Stimulated activated CD4-positive, alpha-beta T cell treated with anti-CD3 and anti-CD28 coated beads, TNF-alpha, amount 100 ng/mL, for 1 hour (primary cell): Measurements from ENCODE around the gene GPC6.

ENCODE experiments used
- DNase-seq, 3 donors: peaks; one replicate each; pipeline ENCODE4 v3.0.0-alpha.2; 2020; ENCODE audit warnings: low read depth in 3 of 3, low spot score in 1 of 3

The GPC6 gene

GRCh38 chr13:93959796-93960533, 733.4 kb downstream of the GPC6 start:
- no peak for DNase-seq

DNA sequence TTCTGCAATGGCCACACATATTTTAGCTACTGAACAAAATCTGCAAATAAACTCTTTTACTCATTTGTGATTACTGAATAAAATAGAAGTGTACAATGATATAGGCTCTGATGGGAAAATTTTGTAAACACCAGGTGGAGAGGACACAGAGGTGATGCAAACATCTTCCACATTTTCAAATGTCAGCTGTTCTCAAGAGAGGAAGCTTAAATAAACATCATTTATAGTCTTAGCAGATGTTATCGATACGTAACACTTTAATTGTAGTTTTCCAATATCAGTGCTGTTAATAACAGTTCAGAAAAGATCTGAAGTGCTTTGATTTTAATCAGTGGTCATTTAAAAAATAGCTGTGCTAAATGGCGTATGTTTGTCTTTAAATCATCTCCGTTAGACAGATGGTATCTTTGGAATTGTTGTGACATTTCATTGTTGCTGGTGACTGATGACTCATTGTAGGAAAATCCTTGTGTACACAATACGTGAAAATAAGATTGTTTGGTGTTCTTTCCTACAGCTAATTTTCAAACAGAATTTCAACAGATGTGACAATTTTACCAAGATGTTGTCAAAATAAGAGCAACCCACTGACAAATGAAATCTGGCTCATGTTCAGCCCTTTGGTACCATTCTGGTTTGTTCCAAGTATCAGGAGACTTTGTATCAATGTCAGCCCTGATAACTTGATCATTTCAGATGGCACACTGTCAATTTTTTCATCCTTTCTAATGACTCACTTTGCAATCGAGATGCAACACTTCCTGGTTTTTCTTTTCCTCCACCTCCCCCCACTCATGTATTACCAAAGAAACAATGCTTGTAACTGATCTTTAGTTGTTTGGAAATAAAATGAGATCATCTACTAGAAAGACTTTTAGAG, 736.9 kb downstream of the GPC6 start:
- no peak for DNase-seq

DNA sequence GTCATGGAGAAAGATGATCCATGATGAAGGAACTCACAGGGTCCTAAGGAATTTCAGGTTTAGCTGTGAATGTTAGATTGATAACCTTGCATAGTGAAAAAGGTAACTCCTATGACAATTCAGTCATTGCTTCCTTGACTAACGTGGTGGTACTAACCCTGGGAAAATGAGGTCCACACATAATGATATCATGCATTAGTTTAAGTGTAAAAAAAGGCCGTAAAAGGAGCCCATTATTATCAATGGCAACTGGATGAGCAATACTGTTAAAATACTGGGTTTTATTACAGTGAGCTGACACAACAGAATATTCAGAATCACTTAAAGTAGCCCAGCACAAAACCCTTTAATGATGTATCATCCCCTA, 737.5 kb downstream of the GPC6 start:
- no peak for DNase-seq

GRCh38 chr13:93965587-93965986, 739.0 kb downstream of the GPC6 start:
- DNase-seq: no peak

- DNase-seq: no peak
These were observed 739.8 kb downstream of the GPC6 start for GRCh38 chr13:93966267-93966936.

DNA sequence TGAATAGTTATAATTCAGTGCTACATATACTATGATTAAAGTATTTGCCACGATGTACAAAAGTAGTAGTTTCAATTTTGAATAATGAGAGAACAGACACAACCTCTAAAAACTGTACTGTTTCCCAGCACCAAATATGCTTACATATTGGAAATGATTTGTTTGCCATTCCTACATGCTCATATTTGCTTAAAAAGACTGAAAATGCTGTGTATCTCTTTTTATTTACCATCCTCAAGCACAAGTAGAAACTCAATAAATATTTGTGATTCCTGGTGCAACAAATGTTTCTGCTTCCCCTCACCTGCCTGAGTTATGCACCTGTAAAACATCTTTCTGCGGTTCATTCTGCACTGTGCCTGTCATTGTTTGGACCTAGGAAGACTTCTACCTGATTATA, 740.7 kb downstream of the GPC6 start:
- DNase-seq: no peak

- DNase-seq: no peak
These were observed 748.6 kb downstream of the GPC6 start for GRCh38 chr13:93975242-93975641.

GRCh38 chr13:93976528-93976927, 749.9 kb downstream of the GPC6 start:
- no peak for DNase-seq

- DNase-seq: no peak
These were observed 751.4 kb downstream of the GPC6 start for GRCh38 chr13:93977986-93978385.

- DNase-seq: no peak
These were observed 754.9 kb downstream of the GPC6 start for GRCh38 chr13:93981426-93981977.

GRCh38 chr13:93982179-93982918, 755.7 kb downstream of the GPC6 start:
- DNase-seq: no peak

- DNase-seq: no peak
These were observed 757.4 kb downstream of the GPC6 start for GRCh38 chr13:93984052-93984451.

- DNase-seq: no peak
These were observed 758.3 kb downstream of the GPC6 start for GRCh38 chr13:93984876-93985275.

GRCh38 chr13:93987458-93987857, 760.9 kb downstream of the GPC6 start:
- DNase-seq: no peak

DNA sequence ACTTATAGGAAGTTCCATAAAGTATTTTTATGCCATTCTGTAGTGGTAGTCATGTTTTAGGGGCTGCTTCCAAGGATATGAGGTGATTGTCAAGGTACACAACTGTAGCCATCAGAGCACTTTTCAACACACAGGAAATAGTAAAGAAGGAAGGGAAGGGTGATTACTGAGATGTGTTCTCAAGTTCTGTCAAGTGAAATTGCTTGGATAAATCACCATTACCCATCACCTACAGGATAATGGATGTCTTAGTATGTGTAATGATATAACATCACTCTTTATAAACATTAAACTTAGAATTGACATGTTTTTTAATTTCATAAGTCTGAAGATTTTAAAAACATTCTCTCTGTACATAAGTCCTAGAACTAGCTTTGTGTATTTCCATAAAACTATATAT, 765.0 kb downstream of the GPC6 start:
- no peak for DNase-seq

DNA sequence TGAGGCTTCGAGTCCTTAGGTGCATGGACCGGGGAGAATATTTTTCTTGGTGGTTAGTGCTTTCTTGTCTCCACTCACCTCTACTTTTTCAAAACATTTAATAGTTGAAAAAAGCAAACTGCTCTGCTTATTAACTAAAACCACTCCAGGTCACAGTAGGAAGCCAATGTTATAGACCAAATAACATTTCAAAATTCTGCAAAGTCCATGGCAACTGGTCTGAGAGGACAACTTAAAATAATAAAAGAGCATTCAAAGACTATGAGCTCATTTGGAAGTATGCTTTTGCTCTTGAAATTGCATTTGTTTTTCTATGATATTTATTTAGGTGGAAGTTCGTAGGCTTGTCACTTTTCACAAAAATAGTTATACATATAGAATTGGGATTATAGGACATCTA, 769.9 kb downstream of the GPC6 start:
- DNase-seq: no peak

DNA sequence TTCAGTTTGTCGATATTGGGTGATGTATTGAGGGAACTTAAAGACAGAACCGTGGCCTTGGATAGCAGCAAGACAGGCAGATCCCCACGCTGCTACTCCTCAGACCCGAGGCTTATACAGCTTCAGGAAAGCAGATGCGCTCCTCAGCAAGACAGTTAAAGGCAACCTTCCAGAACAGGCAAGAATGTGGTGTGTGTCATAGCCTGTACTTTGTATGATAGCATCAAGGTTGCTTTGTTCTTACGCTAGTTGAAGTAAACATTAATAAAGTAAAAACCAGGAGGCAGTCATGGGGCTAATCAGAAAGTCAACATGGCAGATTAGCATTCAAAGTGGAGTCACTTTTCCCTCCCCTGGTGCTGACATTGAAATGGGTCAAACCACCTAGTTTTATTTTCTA, 779.7 kb downstream of the GPC6 start:
- DNase-seq: no peak

- no peak for DNase-seq
These were observed 780.5 kb downstream of the GPC6 start for GRCh38 chr13:94007072-94007471.

- no peak for DNase-seq
These were observed 783.1 kb downstream of the GPC6 start for GRCh38 chr13:94009701-94010100.

DNA sequence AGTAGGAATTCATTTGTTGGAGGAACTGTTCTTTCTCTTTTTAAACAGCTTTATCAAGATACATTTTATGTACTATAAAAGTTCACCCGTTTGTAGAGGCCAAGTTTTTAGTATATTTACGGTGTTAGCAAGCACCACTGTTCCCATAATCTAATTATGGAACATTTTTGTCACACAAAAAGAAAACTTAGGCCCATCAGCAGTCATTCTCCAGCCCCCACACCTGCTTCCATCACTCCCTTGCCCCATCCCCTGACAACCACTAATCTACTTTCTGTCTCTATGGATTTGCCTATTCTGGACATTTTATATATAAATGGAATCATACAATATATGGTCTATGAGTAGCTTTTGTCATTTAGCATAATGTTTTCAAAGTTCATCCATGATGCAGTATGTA, 787.9 kb downstream of the GPC6 start:
- DNase-seq: no peak

DNA sequence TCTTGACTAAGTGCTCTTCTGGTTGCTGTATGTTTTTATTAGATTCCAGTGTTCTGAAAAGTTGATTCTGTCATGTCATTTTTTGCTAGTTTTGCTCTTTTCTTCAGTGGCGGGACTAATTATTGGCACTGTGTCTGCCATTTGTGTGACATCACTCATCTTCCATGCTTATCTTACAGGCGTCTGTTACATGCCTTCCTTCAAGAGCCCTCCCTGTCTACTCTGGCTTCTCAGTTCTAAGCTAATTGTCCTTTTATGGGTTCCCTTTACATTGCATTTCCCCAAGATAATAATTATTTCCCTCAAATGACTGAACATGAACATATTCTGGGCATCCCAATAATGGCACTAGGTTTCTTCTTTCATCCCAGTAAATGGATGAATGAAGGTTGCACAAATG, 793.8 kb downstream of the GPC6 start:
- DNase-seq: no peak
